IMR-90 (cell line): ENCODE results near the gene DND1. TPM values are rescaled to one million over a fixed set of nuclear protein-coding genes. Genes with fewer than 3 reads are reported as not detected.
A peak's percentile ranks its signal among the peaks of the same experiment; 100 is the strongest.

ENCODE experiments used
- ATAC-seq: fragments of 200-7000 bp; cut with Tn5 transposase; 2 replicates; pipeline ENCODE4 v1.9.1; 2020; ENCODE audit warnings: low read depth, mild to moderate bottlenecking, moderate library complexity
- BruUV-seq: library from RNA; stranded (reverse); fragments of 400-500 nt; replicated peaks from 2 replicates; lab custom pipeline; 2021; lab: Mats Ljungman, UMichigan
- CTCF ChIA-PET: fragments of 300-600 bp; formaldehyde crosslinking; extraction: SDS; loops from one replicate; lab custom pipeline; 2021; ENCODE audit warnings: antibody characterized with exemption; lab: Yijun Ruan, JAX
- POLR2A ChIA-PET: fragments of 300-600 bp; sonication (Branson Sonifier 250); formaldehyde crosslinking; loops from one replicate; lab custom pipeline; 2022; ENCODE audit warnings: antibody characterized with exemption; ENCODE audit not compliant: unreplicated experiment; lab: Charles Lee
- DNase-seq: peaks from one replicate; pipeline ENCODE4 v3.0.0; 2013
- H2AFZ ChIP-seq: replicated peaks from 2 replicates; pipeline ENCODE3; 2013; ENCODE audit warnings: low read length, mild to moderate bottlenecking; ENCODE audit not compliant: poor library complexity
- H2AK5ac ChIP-seq: 2 replicates; pipeline ENCODE4 v1.6.1; 2013; ENCODE audit warnings: low read depth, low read length, inconsistent platforms
- H2AK9ac ChIP-seq: replicated peaks from 2 replicates; pipeline ENCODE3; 2013; ENCODE audit warnings: mild to moderate bottlenecking, low read depth, low read length, moderate library complexity; ENCODE audit not compliant: poor library complexity
- H2BK120ac ChIP-seq: 2 replicates; pipeline ENCODE4 v1.6.1; 2013; ENCODE audit warnings: low read depth, low read length, inconsistent platforms
- H2BK15ac ChIP-seq: 3 replicates; pipeline ENCODE4 v1.6.1; 2013; ENCODE audit warnings: low read depth, low read length, inconsistent platforms
- H2BK20ac ChIP-seq: 2 replicates; pipeline ENCODE4 v1.6.1; 2013; ENCODE audit warnings: low read depth, mild to moderate bottlenecking, inconsistent platforms, low read length, moderate library complexity
- H2BK5ac ChIP-seq: 2 replicates; pipeline ENCODE4 v1.6.1; 2013; ENCODE audit warnings: mild to moderate bottlenecking, low read depth, low read length, inconsistent platforms; ENCODE audit not compliant: poor library complexity, severe bottlenecking
- H3K14ac ChIP-seq: replicated peaks from 2 replicates; pipeline ENCODE4 v1.6.1; 2013; ENCODE audit warnings: low read depth, low read length, inconsistent platforms
- H3K18ac ChIP-seq: 2 replicates; pipeline ENCODE4 v1.6.1; 2013; ENCODE audit warnings: low read depth, low read length, control low read depth
- H3K23ac ChIP-seq: 2 replicates; pipeline ENCODE4 v1.6.1; 2013; ENCODE audit warnings: low read depth, low read length, inconsistent platforms
- H3K27ac ChIP-seq: 2 replicates; pipeline ENCODE4 v1.5.1; 2013; ENCODE audit warnings: mild to moderate bottlenecking, control low read depth, low read length; ENCODE audit not compliant: insufficient read depth
- H3K27me3 ChIP-seq: 2 replicates; pipeline ENCODE4 v1.6.1; 2013; ENCODE audit warnings: low read length; ENCODE audit not compliant: control insufficient read depth, insufficient read depth
- H3K36me3 ChIP-seq: 2 replicates; pipeline ENCODE4 v1.6.1; 2013; ENCODE audit warnings: low read length, mixed read lengths; ENCODE audit not compliant: control insufficient read depth, insufficient read depth
- H3K4ac ChIP-seq: 2 replicates; pipeline ENCODE4 v1.6.1; 2013; ENCODE audit warnings: low read depth, low read length, inconsistent platforms
- H3K4me1 ChIP-seq: 2 replicates; pipeline ENCODE4 v1.6.1; 2013; ENCODE audit warnings: low read length, mixed read lengths; ENCODE audit not compliant: control insufficient read depth, insufficient read depth
- H3K4me2 ChIP-seq: 2 replicates; pipeline ENCODE4 v1.6.1; 2013; ENCODE audit warnings: low read depth, mild to moderate bottlenecking, control low read depth, low read length, moderate library complexity
- H3K4me3 ChIP-seq: 2 replicates; pipeline ENCODE4 v1.5.1; 2013; ENCODE audit warnings: low read depth, mild to moderate bottlenecking, control low read depth, low read length, moderate library complexity; ENCODE audit not compliant: insufficient read depth
- H3K56ac ChIP-seq: 2 replicates; pipeline ENCODE4 v1.6.1; 2013; ENCODE audit warnings: low read length, inconsistent platforms; ENCODE audit not compliant: insufficient read depth; ENCODE audit errors: extremely low read depth
- H3K79me1 ChIP-seq, 2 experiments: 2 replicates each; pipeline ENCODE4 v1.6.1; 2013; ENCODE audit warnings: low read length in 2 of 2, inconsistent platforms in 1 of 2, low read depth in 1 of 2
- H3K9ac ChIP-seq: 2 replicates; pipeline ENCODE4 v1.6.1; 2013; ENCODE audit warnings: low read depth, low read length, control low read depth
- H3K9me1 ChIP-seq: 2 replicates; pipeline ENCODE4 v1.6.1; 2013; ENCODE audit warnings: low read length, inconsistent platforms; ENCODE audit not compliant: insufficient read depth
- H3K9me3 ChIP-seq: 2 replicates; pipeline ENCODE4 v1.6.1; 2013; ENCODE audit warnings: low read length; ENCODE audit not compliant: control insufficient read depth, insufficient read depth
- H4K20me1 ChIP-seq: 2 replicates; pipeline ENCODE4 v1.6.1; 2013; ENCODE audit warnings: low read length, inconsistent platforms; ENCODE audit not compliant: insufficient read depth
- H4K5ac ChIP-seq: 2 replicates; pipeline ENCODE4 v1.6.1; 2013; ENCODE audit warnings: mild to moderate bottlenecking, low read depth, low read length, control low read depth
- H4K8ac ChIP-seq, 2 experiments: 2 replicates each; pipeline ENCODE4 v1.6.1; 2013; ENCODE audit warnings: low read depth in 2 of 2, low read length in 2 of 2, control low read depth in 1 of 2, inconsistent platforms in 1 of 2
- H4K91ac ChIP-seq: 2 replicates; pipeline ENCODE4 v1.6.1; 2013; ENCODE audit warnings: low read depth, low read length, inconsistent platforms; ENCODE audit not compliant: insufficient read depth
- BHLHE40 ChIP-seq: fragments of 150-350 bp; IDR thresholded peaks from 2 replicates; pipeline ENCODE4 v1.6.1; 2016; ENCODE audit warnings: mild to moderate bottlenecking, low read depth, low read length
- CHD1 ChIP-seq: IDR thresholded peaks from 2 replicates; pipeline ENCODE4 v1.6.1; 2012; ENCODE audit warnings: low read depth, low read length, improper control_type of control experiment
- CTCF ChIP-seq: conservative IDR thresholded peaks from 2 replicates; pipeline ENCODE4 v1.5.1; 2012; ENCODE audit warnings: mild to moderate bottlenecking, low read depth, low read length, improper control_type of control experiment
- FOS ChIP-seq: fragments of 150-350 bp; IDR thresholded peaks from 2 replicates; pipeline ENCODE4 v1.6.1; 2016; ENCODE audit warnings: low read depth, low read length
- MAFK ChIP-seq: IDR thresholded peaks from 2 replicates; pipeline ENCODE4 v1.6.1; 2012; ENCODE audit warnings: low read depth, low read length, improper control_type of control experiment
- MAZ ChIP-seq: IDR thresholded peaks from 2 replicates; pipeline ENCODE4 v1.6.1; 2012; ENCODE audit warnings: low read depth, mild to moderate bottlenecking, low read length, improper control_type of control experiment, moderate library complexity, borderline replicate concordance
- MXI1 ChIP-seq: IDR thresholded peaks from 2 replicates; pipeline ENCODE4 v1.6.1; 2012; ENCODE audit warnings: low read depth, mild to moderate bottlenecking, low read length, moderate library complexity, borderline replicate concordance
- NFE2L2 ChIP-seq: fragments of 150-350 bp; IDR thresholded peaks from 2 replicates; pipeline ENCODE4 v1.6.1; 2016; ENCODE audit warnings: low read depth, mild to moderate bottlenecking, low read length
- POLR2A ChIP-seq: IDR thresholded peaks from 2 replicates; pipeline ENCODE4 v1.6.1; 2012; ENCODE audit warnings: mild to moderate bottlenecking, low read depth, low read length
- RAD21 ChIP-seq: IDR thresholded peaks from 2 replicates; pipeline ENCODE4 v1.6.1; 2012; ENCODE audit warnings: low read length, improper control_type of control experiment
- RCOR1 ChIP-seq: IDR thresholded peaks from 2 replicates; pipeline ENCODE4 v1.6.1; 2012; ENCODE audit warnings: mild to moderate bottlenecking, low read length, improper control_type of control experiment; ENCODE audit not compliant: insufficient replicate concordance
- RFX5 ChIP-seq: IDR thresholded peaks from 2 replicates; pipeline ENCODE4 v1.8.0; 2012; ENCODE audit warnings: low read depth, mild to moderate bottlenecking, low read length, moderate library complexity
- WGBS, 2 experiments: methylation state at CpG; one replicate each; pipeline versions ENCODE4 v1.1.5 to v1.1.7; 2013; ENCODE audit warnings: missing lambda C conversion rate in 2 of 2; ENCODE audit not compliant: insufficient read length in 1 of 2; ENCODE audit errors: extremely low coverage in 2 of 2; 5-methylcytosine and 5-hydroxymethylcytosine counted together
- dilution Hi-C: fragments of 300-500 bp; cut with HindIII; formaldehyde crosslinking; loops from one replicate; pipeline ENCODE4 v1.14.3; 2018; ENCODE audit warnings: low sequenced_read_pairs; ENCODE audit not compliant: unreplicated experiment
- in situ Hi-C: fragments of 300-500 bp; cut with MboI; formaldehyde crosslinking; loops from 3 replicates; pipeline ENCODE4 v1.14.3; 2019; ENCODE audit warnings: low sequenced_read_pairs, inconsistent platforms, mixed read lengths
- intact Hi-C: fragments of 100-400 bp; cut with micrococcal nuclease; formaldehyde crosslinking; loops from 2 replicates; pipeline ENCODE4 v1.10.0; 2022
- polyA plus RNA-seq, 3 experiments: library from polyadenylated mRNA; depleted of rRNA; stranded (reverse); fragments of >200 nt; gene quantifications; 2 replicates each; pipeline ENCODE4 v1.2.3, GENCODE V29; 2012; ENCODE audit warnings: low replicate concordance in 1 of 3
- total RNA-seq: library from RNA; depleted of rRNA; stranded (reverse); fragments of >200 nt; gene quantifications from 2 replicates; pipeline ENCODE4 v1.2.3, GENCODE V29; 2012
- TF ChIP-seq, protein P1 (sequence below): fragments of 150-350 bp; IDR thresholded peaks from 2 replicates; pipeline ENCODE4 v1.6.1; 2017; ENCODE audit warnings: mild to moderate bottlenecking, antibody characterized with exemption, low read length, low read depth

Gene DND1
- total and polyA plus RNA-seq, 2 of the 4 experiments (the other 2 are of a cell fraction) = under 0.01 to 0.67 TPM

GRCh38 chr5:140639148-140639981 is 34.0 kb downstream of the DND1 start, which contains the start of gene TMCO6:
TMCO6 (plus strand) TSS chr5:140639451; CDS start chr5:140639528, 77 bp downstream.
- POLR2A ChIA-PET = no interaction called here
- Histone ChIP-seq H3K9me1 (peaks cover 7% of the 10 kb centered on the region), H2BK5ac (peak within 1 kb of the TSS; percentile 61), H3K14ac (peak within 1 kb of the TSS; percentile 75), H2BK15ac (peak within 1 kb of the TSS; percentile 21; the same call in 1 of the 3 replicates), H3K4ac (peak within 1 kb of the TSS; percentile 72), H2BK120ac (peak within 1 kb of the TSS; percentile 38), H4K91ac (peak within 1 kb of the TSS; percentile 71), H2AFZ (peak within 1 kb of the TSS; percentile 91), H2AK5ac (peak within 1 kb of the TSS; percentile 14; the same call in 1 of the 2 replicates), H3K56ac (peak within 1 kb of the TSS; percentile 21), H3K79me1 (peaks cover 6 to 28% of the 10 kb centered on the region in 2 experiments), H3K27ac (peak within 1 kb of the TSS; percentile 74), H3K4me2 (peak within 1 kb of the TSS; percentile 95), H3K23ac (peak within 1 kb of the TSS; percentile 43), H2BK20ac (no peak within 1 kb of the TSS; the same call in none of the 2 replicates), H3K18ac (peak within 1 kb of the TSS; percentile 71), H4K20me1 (no peaks in the 10 kb centered on the region), H4K5ac (peak within 1 kb of the TSS; percentile 82), H3K36me3 (peaks cover 19% of the 10 kb centered on the region), H3K9ac (peak within 1 kb of the TSS; percentile 69), H3K4me1 (peaks cover 3% of the 10 kb centered on the region), H3K4me3 (peak within 1 kb of the TSS; percentile 70), H2AK9ac (peak within 1 kb of the TSS; percentile 97), H4K8ac (peak within 1 kb of the TSS; percentile 73 to 84), H3K27me3 (no peaks in the 10 kb centered on the region), H3K9me3 (no peaks in the 10 kb centered on the region)
- ATAC-seq = peak; percentile 99
- in situ Hi-C loops = no loop called here
- BruUV-seq = no TSS peak
- intact Hi-C loops = loop anchor here (1.0 to 10.0 kb wide), 3 partner anchors 82 to 395 kb away; partner anchors contain the start of genes EIF4EBP3 and SRA1
- DNase-seq = peak; percentile 89
- dilution Hi-C loops = no loop called here
- WGBS, 2 experiments = 1% methylated on average over 17 of the region's 63 CpGs; no CpG with 5 or more reads in 1 of the 2 experiments
- CTCF ChIA-PET = interaction anchor here (0.6 to 1.2 kb wide), 5 partner anchors 9 to 253 kb away, joined by 3 to 5 read pairs (median 4); partner anchors contain the start of genes EIF4EBP3 and IK
- TF ChIP-seq RAD21 = peak; percentile 44
- no peak for TF ChIP-seq NFE2L2
- no peak for TF ChIP-seq CHD1
- TF ChIP-seq POLR2A = no peak
- peak; percentile 97 for TF ChIP-seq MXI1
- TF ChIP-seq CTCF = peak; percentile 58
- peak; percentile 97 for TF ChIP-seq MAZ
- TF ChIP-seq RFX5 = no peak
- TF ChIP-seq FOS = no peak
- TF ChIP-seq BHLHE40 = no peak
- no peak for TF ChIP-seq RCOR1
- TF ChIP-seq, protein P1, sequence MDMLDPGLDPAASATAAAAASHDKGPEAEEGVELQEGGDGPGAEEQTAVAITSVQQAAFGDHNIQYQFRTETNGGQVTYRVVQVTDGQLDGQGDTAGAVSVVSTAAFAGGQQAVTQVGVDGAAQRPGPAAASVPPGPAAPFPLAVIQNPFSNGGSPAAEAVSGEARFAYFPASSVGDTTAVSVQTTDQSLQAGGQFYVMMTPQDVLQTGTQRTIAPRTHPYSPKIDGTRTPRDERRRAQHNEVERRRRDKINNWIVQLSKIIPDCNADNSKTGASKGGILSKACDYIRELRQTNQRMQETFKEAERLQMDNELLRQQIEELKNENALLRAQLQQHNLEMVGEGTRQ = peak; percentile 38; the same call in 1 of the 2 replicates
- TF ChIP-seq MAFK = no peak
